GM12891 (cell line): ENCODE measurements around the gene PALD1.

Experiments used
- POLR2A ChIP-seq: IDR thresholded peaks from 2 replicates; pipeline ENCODE4 v1.6.1; 2011; ENCODE audit warnings: low read depth, low read length, control low read depth
- POLR2AphosphoS5 ChIP-seq: IDR thresholded peaks from 2 replicates; pipeline ENCODE4 v1.6.1; 2011; ENCODE audit warnings: low read depth, low read length, control low read depth
- POU2F2 ChIP-seq: IDR thresholded peaks from 2 replicates; pipeline ENCODE4 v1.6.1; 2011; ENCODE audit warnings: low read depth, mild to moderate bottlenecking, control low read depth, low read length, moderate library complexity
- SPI1 ChIP-seq: IDR thresholded peaks from 2 replicates; pipeline ENCODE4 v1.6.1; 2011; ENCODE audit warnings: low read depth, low read length, control low read depth
- TAF1 ChIP-seq: IDR thresholded peaks from 2 replicates; pipeline ENCODE4 v1.6.1; 2011; ENCODE audit warnings: low read depth, low read length, control low read depth

GRCh38 chr10:70607936-70608335 is 129.4 kb downstream of the PALD1 start:
- TF ChIP-seq POLR2A (no peak), POLR2AphosphoS5 (no peak), TAF1 (no peak), SPI1 (no peak), POU2F2 (no peak)
